GM21447 (cell line): Measurements from ENCODE around the gene EOGT.

Experiments
- ATAC-seq: cut with Tn5 transposase; IDR thresholded peaks from one replicate; pipeline ENCODE4 v1.9.1; 2021; ENCODE audit not compliant: unreplicated experiment

The EOGT gene

GRCh38 chr3:69009559-69010410 is 3.7 kb downstream of the EOGT start:
- ATAC-seq, result no peak

- no peak for ATAC-seq
These were observed 4.5 kb downstream of the EOGT start for GRCh38 chr3:69008980-69009379.

DNA sequence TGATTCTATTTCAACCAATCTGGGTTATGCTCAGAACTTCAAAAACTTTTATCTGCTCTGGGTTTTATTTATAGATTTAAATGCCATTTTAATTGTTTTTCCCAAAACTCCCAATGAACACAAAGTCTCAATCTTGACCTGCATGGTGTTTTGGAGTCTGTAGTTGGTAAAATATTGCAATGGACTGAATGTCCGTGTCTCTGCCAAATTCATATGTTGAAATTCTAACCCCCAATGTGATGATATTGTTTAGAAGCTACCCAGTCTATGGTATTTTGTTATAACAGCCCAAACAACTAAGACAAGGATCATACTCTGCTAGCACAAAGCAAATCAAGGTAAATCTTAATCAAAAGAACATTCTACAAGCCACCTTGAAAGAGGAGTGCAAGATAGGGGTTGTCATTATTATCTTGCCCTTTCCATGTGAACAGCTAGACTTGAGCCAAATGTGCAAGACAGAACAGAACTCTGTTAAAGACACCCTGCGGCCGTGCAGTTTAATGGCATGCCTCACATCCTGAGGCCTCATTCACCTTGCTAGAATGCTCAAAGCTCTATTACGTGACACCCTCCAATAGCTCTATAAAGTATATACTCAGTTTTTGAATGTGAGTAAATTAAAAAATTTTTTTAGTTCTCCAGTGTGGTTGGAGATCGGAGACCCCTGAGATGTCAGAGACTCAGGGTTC is 7.5 kb downstream of the EOGT start:
- no peak for ATAC-seq

DNA sequence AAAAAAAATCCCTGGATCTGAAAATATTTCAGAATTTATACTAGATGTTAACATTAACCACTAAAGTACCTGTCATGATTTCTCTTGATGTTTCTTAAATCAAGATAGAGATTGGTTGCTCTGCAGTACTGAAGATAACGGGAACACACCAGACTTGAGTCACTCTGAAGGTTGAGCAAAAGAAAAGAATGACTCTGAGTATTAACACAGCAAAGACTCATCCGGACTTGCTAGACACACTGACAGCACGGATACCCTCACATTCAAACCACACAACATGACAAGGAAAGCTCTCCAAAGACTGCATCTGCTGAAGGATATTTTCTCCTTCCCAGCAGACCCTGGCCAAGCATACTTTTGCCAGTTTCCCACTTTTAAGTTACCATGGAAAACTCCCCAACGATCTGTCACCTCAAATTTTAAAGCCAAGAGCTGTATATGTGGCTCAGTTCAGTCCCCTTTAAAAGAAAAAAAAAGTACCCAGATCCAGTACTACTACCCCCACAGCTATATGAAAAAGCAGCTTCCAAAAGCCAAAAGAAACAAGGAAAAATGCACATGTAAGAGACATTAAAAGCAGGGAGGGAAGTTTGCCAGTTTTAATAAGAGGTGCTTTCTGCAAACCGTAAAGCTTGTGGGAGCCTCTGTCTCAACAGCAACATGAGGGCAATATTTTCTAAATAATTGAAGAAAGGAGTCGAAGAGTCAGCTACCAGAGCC is 8.3 kb downstream of the EOGT start:
- no peak for ATAC-seq

GRCh38 chr3:69004138-69004537 is 9.3 kb downstream of the EOGT start:
- no peak for ATAC-seq

DNA sequence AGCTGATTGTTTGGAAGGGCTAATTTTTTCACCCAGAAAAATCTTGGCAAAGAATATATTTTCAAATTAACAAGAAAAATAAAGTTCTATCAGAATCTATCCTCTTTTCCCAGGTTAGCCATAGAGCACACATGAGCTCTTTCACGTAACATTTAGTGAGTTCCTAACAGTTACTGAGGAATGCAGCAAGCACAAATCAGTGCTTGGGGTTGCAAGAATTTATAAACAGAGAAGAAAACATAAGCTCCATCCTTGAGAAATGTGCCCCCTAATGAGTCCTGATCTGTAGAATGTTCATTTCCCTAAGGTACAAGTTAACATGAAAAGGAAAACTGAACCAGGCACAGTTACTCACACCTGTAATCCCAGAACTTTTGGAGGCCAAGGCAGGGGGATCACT is 13.9 kb downstream of the EOGT start:
- ATAC-seq, result no peak

DNA sequence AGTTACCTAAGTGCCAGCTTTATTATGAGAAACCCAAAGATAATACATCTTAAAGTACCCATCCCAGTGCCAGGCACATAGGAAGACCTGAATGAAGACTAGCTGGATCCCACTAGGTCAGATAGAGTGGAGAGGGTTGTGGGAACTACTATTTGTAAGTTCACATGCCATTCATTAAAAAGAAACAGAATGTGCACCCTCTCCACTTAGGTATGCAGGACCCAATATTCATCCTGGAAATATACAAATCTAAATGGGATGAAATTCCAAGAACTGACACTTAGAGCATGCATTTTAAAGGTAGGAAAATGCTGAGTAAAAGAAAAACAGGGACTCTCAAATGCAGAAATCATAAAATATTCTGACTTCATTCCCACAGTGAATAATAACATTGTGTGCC is 14.3 kb downstream of the EOGT start:
- ATAC-seq, result no peak

DNA sequence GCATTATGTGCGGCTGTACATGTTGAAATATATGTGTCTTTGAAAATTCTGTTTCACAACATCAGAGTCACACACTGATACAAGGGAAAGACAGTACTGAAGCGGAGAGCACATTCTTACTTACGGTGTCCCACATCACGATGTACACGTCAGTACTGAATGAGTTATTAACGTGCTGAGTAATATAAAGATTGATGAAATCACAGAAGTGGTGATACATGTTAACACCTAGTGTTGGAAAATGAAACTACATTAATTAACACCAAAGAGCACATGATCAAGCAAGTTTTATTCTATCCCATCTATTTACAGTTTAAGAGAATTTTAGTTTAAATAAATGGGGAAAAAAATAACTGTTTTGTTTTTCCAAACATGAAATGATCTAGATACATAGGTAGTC is 15.6 kb downstream of the EOGT start:
- ATAC-seq, result no peak

GRCh38 chr3:68996356-68996995 is 17.0 kb downstream of the EOGT start:
- no peak for ATAC-seq

- no peak for ATAC-seq
These were observed 24.7 kb downstream of the EOGT start for GRCh38 chr3:68988740-68989139.

- ATAC-seq, result no peak
These were observed 26.2 kb downstream of the EOGT start for GRCh38 chr3:68987322-68987721.

DNA sequence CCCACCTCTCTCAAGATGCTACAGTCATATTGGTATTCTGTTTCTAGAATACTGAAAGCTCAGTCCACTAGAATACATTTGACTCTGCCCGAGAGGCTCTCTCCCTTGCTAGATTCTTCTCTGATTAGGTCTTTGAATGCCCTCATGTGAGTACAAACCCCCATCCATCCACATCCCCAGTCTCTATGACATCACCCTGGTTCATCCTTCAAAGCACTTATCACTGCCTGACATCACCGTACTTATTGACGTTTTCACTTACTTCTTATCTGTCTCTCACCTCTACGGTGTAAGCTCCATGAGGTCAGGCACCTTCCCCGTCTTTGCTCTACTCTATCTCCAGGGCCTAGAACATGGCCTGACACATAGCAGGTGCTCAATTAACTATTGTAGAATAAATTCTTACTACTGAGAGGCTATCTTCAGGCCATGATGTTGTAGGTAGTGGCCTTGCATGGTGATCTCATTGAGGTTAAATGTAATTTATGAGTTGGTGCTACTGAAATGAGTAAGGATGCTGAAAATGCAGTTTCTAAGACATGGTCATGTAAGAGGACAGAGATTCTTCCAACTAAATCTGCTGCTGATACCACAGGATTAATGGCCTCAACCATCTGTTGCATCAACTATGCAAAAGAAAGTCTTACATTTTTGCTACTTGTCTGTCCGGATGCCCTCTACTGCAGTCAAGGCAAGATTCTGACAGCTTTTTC is 26.8 kb downstream of the EOGT start:
- ATAC-seq, result no peak

DNA sequence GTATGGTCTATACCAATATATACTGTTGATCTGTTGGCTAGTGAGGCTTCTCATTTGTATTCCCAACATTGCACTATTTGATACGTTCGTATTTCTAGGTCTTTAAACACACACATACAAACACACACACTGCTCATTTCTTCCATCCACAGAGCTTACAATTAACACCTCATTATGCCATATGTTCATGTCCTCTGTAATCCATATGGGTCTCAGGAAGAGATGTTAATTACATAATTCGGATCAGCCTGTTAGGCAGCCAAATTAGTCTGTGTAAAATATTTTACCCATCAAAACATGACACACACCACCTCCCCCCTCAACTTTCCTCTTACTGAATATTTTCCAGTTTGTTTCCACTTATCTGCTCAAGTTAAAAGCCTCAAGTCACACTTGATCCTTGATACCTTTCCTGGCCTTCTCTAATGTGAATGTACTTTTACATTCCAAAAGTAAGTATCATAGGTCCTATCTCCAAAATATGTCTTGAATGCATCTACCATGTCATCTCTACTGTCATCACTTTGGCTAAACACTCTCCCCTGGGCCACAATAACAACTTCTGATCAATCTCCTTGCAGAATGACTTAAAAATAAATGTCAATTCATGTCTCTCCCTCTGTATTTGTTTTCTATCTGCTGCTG is 28.2 kb downstream of the EOGT start:
- no peak for ATAC-seq

- ATAC-seq, result no peak
These were observed 29.4 kb downstream of the EOGT start for GRCh38 chr3:68984011-68984530.

DNA sequence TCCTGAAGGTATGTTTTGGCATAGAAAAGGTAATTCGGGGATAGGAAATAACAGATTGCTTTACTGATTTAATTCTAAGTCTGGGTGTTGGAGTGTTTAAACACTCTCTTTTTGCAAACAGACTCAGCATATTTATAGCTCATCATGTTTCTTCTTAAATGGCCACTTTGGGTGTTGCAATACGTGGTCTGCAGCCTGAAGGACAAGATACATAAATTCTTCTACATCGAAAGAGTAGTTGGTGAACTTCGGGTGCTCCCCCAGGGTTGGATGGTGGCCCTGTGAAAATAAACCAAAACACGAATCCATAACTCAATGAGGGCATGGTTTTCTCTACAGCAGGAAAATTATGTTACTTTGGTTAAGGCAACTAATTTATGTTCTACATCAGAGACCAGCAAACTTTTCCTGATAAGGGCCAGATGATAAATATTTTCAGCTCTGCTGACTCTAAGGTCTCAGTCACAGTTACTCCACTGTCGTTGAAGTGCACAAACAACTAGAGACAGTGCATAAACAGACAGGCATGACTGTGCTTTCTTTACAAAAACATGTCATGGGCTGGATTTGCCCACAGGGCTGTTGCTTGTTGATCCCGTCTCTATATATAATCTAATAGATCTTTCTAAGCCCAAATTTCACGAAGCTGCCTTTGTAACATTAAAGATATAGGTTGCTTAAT is 35.9 kb downstream of the EOGT start:
- ATAC-seq, result no peak

- no peak for ATAC-seq
These were observed 38.8 kb downstream of the EOGT start for GRCh38 chr3:68974711-68975110.

DNA sequence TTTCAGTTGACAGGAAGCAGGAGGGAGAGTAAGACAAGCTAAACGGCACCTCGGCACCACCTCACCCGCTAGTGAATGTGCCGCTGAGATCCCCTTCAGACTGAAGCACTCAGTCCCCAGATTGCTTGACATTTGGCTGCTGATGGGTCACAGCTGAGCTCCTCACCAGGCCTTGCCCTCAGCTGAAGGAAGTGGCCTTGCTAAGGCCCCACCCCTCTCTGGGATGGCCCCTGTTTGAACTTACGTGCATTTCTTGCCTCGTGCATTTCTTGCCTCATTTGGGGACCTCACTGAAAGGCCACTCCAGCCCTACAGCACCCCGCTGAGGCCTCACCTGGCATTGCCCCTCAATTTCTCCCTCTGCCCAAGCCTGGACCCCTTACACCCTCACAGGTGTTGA is 39.8 kb downstream of the EOGT start:
- no peak for ATAC-seq

DNA sequence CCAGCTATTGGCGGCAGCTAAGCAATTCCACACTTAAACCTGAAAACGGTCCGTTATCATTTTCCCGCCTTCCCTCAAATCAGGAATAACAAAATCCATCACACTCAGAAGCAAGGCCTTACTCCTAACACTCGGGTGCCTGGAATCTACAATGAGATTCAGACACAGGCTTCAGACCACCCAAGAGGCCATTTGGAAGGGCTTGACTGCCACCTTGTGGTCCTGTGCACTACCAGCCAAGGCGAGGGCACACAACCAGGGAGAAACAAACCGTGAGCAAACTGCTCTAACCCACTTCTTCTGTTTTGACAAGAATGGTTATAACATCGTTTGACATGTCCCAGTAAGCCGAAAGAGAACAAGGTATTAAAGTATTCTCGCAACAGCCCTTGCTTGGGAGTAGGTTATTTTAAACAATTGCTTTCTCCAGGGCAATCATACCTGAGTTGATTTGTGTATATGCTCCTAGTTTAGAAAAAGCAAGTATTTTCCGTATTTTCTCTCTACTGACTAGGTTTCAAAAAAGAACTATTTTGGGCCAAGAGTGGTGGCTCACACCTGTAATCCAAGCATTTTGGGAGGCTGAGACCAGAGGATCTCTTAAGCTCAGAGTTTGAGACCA is 41.0 kb downstream of the EOGT start:
- ATAC-seq, result peak; percentile 82

- ATAC-seq, result no peak
These were observed 48.8 kb downstream of the EOGT start for GRCh38 chr3:68964694-68965093.
